Mesendoderm (in vitro differentiated cells): ENCODE results near the gene LKAAEAR1.

Experiments used
- DNase-seq: peaks from one replicate; pipeline ENCODE4 v3.0.0; 2013
- H2AK5ac ChIP-seq: 2 replicates; pipeline ENCODE4 v1.6.1; 2013; ENCODE audit warnings: low read length, inconsistent platforms
- H2BK120ac ChIP-seq: 2 replicates; pipeline ENCODE4 v1.6.1; 2013; ENCODE audit warnings: low read depth, mild to moderate bottlenecking, low read length, moderate library complexity, mixed read lengths
- H2BK15ac ChIP-seq: replicated peaks from 2 replicates; pipeline ENCODE4 v1.6.1; 2013; ENCODE audit warnings: low read depth, mild to moderate bottlenecking, moderate library complexity
- H2BK5ac ChIP-seq: 2 replicates; pipeline ENCODE4 v1.6.1; 2013; ENCODE audit warnings: low read length, inconsistent platforms
- H3K18ac ChIP-seq: 2 replicates; pipeline ENCODE4 v1.6.1; 2013; ENCODE audit warnings: mild to moderate bottlenecking, low read length, mixed read lengths
- H3K23ac ChIP-seq: one replicate; pipeline ENCODE4 v1.6.1; 2013; ENCODE audit warnings: low read length
- H3K27ac ChIP-seq: 2 replicates; pipeline ENCODE4 v1.5.1; 2013; ENCODE audit warnings: low read depth, mild to moderate bottlenecking, inconsistent platforms, low read length, moderate library complexity
- H3K27me3 ChIP-seq: 2 replicates; pipeline ENCODE4 v1.6.1; 2013; ENCODE audit warnings: low read length, control low read depth, mild to moderate bottlenecking, inconsistent platforms; ENCODE audit not compliant: insufficient read depth, poor library complexity
- H3K36me3 ChIP-seq: 2 replicates; pipeline ENCODE4 v1.6.1; 2013; ENCODE audit warnings: low read length, inconsistent platforms; ENCODE audit not compliant: control insufficient read depth, insufficient read depth
- H3K4ac ChIP-seq: one replicate; pipeline ENCODE4 v1.6.1; 2013; ENCODE audit warnings: low read depth, mild to moderate bottlenecking, low read length, moderate library complexity
- H3K4me1 ChIP-seq: 2 replicates; pipeline ENCODE4 v1.6.1; 2013; ENCODE audit warnings: low read depth, low read length, inconsistent platforms; ENCODE audit not compliant: control insufficient read depth
- H3K4me2 ChIP-seq: 2 replicates; pipeline ENCODE4 v1.6.1; 2013; ENCODE audit warnings: low read length
- H3K4me3 ChIP-seq: 2 replicates; pipeline ENCODE4 v1.5.1; 2013; ENCODE audit warnings: mild to moderate bottlenecking, low read length
- H3K56ac ChIP-seq: one replicate; pipeline ENCODE4 v1.6.1; 2013; ENCODE audit warnings: low read length
- H3K79me1 ChIP-seq: 2 replicates; pipeline ENCODE4 v1.6.1; 2013; ENCODE audit warnings: low read length, inconsistent platforms
- H3K79me2 ChIP-seq: 2 replicates; pipeline ENCODE4 v1.6.1; 2013; ENCODE audit warnings: mild to moderate bottlenecking, low read length; ENCODE audit not compliant: control insufficient read depth, insufficient read depth
- H3K9ac ChIP-seq: 2 replicates; pipeline ENCODE4 v1.6.1; 2013; ENCODE audit warnings: low read length, inconsistent platforms
- H4K5ac ChIP-seq: one replicate; pipeline ENCODE4 v1.6.1; 2013; ENCODE audit warnings: low read length
- H4K8ac ChIP-seq: one replicate; pipeline ENCODE4 v1.6.1; 2013; ENCODE audit warnings: low read depth, mild to moderate bottlenecking, control low read depth, low read length, moderate library complexity
- WGBS: extraction: QIAGEN DNeasy Blood & Tissue Kit; methylation state at CpG from one replicate; pipeline ENCODE4 v1.1.7; 2013; ENCODE audit warnings: low lambda C conversion rate, missing lambda C conversion rate; ENCODE audit not compliant: insufficient coverage; ENCODE audit errors: extremely low coverage; 5-methylcytosine and 5-hydroxymethylcytosine counted together

The LKAAEAR1 gene

GRCh38 chr20:64053841-64054661, 30.1 kb downstream of the LKAAEAR1 start:
- no CpG with 5 or more reads among the region's 17 CpGs for WGBS
- no peak overlapping the region for H4K8ac ChIP-seq
- peak overlapping the region; percentile 64 for H3K9ac ChIP-seq
- H3K79me1 ChIP-seq: no peaks in the 10 kb centered on the region
- peak overlapping the region; percentile 65 for H3K27ac ChIP-seq
- peak overlapping the region; percentile 22 for H3K4me2 ChIP-seq
- H3K36me3 ChIP-seq: no peaks in the 10 kb centered on the region
- peaks cover 11% of the 10 kb centered on the region for H3K4me1 ChIP-seq
- H3K4ac ChIP-seq: peak overlapping the region; percentile 50
- peak; percentile 86 for DNase-seq
- peak overlapping the region; percentile 47 for H3K18ac ChIP-seq
- H3K4me3 ChIP-seq: no peak overlapping the region
- no peaks in the 10 kb centered on the region for H3K79me2 ChIP-seq
- H2BK5ac ChIP-seq: peak overlapping the region; percentile 87
- peak overlapping the region; percentile 66 for H3K23ac ChIP-seq
- no peak overlapping the region for H2BK120ac ChIP-seq
- peak overlapping the region; percentile 91 for H3K56ac ChIP-seq
- no peak overlapping the region for H4K5ac ChIP-seq
- peaks cover 2% of the 10 kb centered on the region for H3K27me3 ChIP-seq
- H2BK15ac ChIP-seq: no peak overlapping the region
- H2AK5ac ChIP-seq: peak overlapping the region; percentile 98

GRCh38 chr20:64052987-64053840, 31.0 kb downstream of the LKAAEAR1 start:
- peaks cover 11% of the 10 kb centered on the region for H3K4me1 ChIP-seq
- no peak overlapping the region for H4K8ac ChIP-seq
- H3K27ac ChIP-seq: no peak overlapping the region
- peak overlapping the region; percentile 59 for H3K9ac ChIP-seq
- no peak overlapping the region for H2BK15ac ChIP-seq
- H3K79me1 ChIP-seq: no peaks in the 10 kb centered on the region
- no peak for DNase-seq
- no peak overlapping the region for H2BK120ac ChIP-seq
- H3K27me3 ChIP-seq: peaks cover 5% of the 10 kb centered on the region
- peak overlapping the region; percentile 98 for H2AK5ac ChIP-seq
- H3K36me3 ChIP-seq: no peaks in the 10 kb centered on the region
- H3K4ac ChIP-seq: peak overlapping the region; percentile 50
- H4K5ac ChIP-seq: no peak overlapping the region
- no peak overlapping the region for H3K4me2 ChIP-seq
- no peaks in the 10 kb centered on the region for H3K79me2 ChIP-seq
- H2BK5ac ChIP-seq: peak overlapping the region; percentile 87
- peak overlapping the region; percentile 85 for H3K56ac ChIP-seq
- H3K18ac ChIP-seq: peak overlapping the region; percentile 15
- no CpG with 5 or more reads among the region's 33 CpGs for WGBS
- no peak overlapping the region for H3K4me3 ChIP-seq
- no peak overlapping the region for H3K23ac ChIP-seq

- H3K79me2 ChIP-seq: no peaks in the 10 kb centered on the region
- no CpG with 5 or more reads among the region's 10 CpGs for WGBS
- H3K4me1 ChIP-seq: peaks cover 11% of the 10 kb centered on the region
- no peak overlapping the region for H3K4me2 ChIP-seq
- H3K27ac ChIP-seq: no peak overlapping the region
- H3K18ac ChIP-seq: no peak overlapping the region
- H4K8ac ChIP-seq: no peak overlapping the region
- H3K4ac ChIP-seq: no peak overlapping the region
- H3K79me1 ChIP-seq: no peaks in the 10 kb centered on the region
- no peak overlapping the region for H3K23ac ChIP-seq
- no peak overlapping the region for H2BK120ac ChIP-seq
- no peak for DNase-seq
- no peak overlapping the region for H2BK5ac ChIP-seq
- no peak overlapping the region for H2BK15ac ChIP-seq
- H4K5ac ChIP-seq: no peak overlapping the region
- H3K56ac ChIP-seq: no peak overlapping the region
- H2AK5ac ChIP-seq: no peak overlapping the region
- peaks cover 8% of the 10 kb centered on the region for H3K27me3 ChIP-seq
- H3K4me3 ChIP-seq: no peak overlapping the region
- no peaks in the 10 kb centered on the region for H3K36me3 ChIP-seq
- H3K9ac ChIP-seq: no peak overlapping the region
Observed at GRCh38 chr20:64052326-64052722, 31.9 kb downstream of the LKAAEAR1 start.

- Histone ChIP-seq H3K27ac (no peak overlapping the region), H3K4me3 (no peak overlapping the region), H3K9ac (no peak overlapping the region), H2AK5ac (no peak overlapping the region), H4K8ac (no peak overlapping the region), H3K56ac (no peak overlapping the region), H3K4me2 (no peak overlapping the region), H3K27me3 (peaks cover 8% of the 10 kb centered on the region), H3K36me3 (no peaks in the 10 kb centered on the region), H3K4ac (no peak overlapping the region), H2BK15ac (no peak overlapping the region), H3K79me1 (no peaks in the 10 kb centered on the region), H4K5ac (no peak overlapping the region), H2BK120ac (no peak overlapping the region), H3K23ac (no peak overlapping the region), H2BK5ac (no peak overlapping the region), H3K4me1 (peaks cover 11% of the 10 kb centered on the region), H3K18ac (no peak overlapping the region), H3K79me2 (no peaks in the 10 kb centered on the region)
- WGBS: no CpG with 5 or more reads among the region's 15 CpGs
- DNase-seq: no peak
Observed at GRCh38 chr20:64051561-64052325, 32.5 kb downstream of the LKAAEAR1 start.

GRCh38 chr20:64051033-64051452, 33.2 kb downstream of the LKAAEAR1 start:
- no peaks in the 10 kb centered on the region for H3K36me3 ChIP-seq
- H2BK15ac ChIP-seq: no peak overlapping the region
- H3K4ac ChIP-seq: no peak overlapping the region
- no peak overlapping the region for H3K9ac ChIP-seq
- no peaks in the 10 kb centered on the region for H3K79me1 ChIP-seq
- no peak overlapping the region for H2BK5ac ChIP-seq
- H3K18ac ChIP-seq: no peak overlapping the region
- DNase-seq: no peak
- H2AK5ac ChIP-seq: no peak overlapping the region
- no peak overlapping the region for H4K5ac ChIP-seq
- no peaks in the 10 kb centered on the region for H3K79me2 ChIP-seq
- no peak overlapping the region for H3K27ac ChIP-seq
- no peak overlapping the region for H3K4me3 ChIP-seq
- no peak overlapping the region for H4K8ac ChIP-seq
- H3K23ac ChIP-seq: no peak overlapping the region
- peaks cover 8% of the 10 kb centered on the region for H3K27me3 ChIP-seq
- no CpG with 5 or more reads among the region's 11 CpGs for WGBS
- H3K4me1 ChIP-seq: peaks cover 11% of the 10 kb centered on the region
- no peak overlapping the region for H3K4me2 ChIP-seq
- no peak overlapping the region for H3K56ac ChIP-seq
- H2BK120ac ChIP-seq: no peak overlapping the region
